HG03565 (cell line): ENCODE results near the gene KCNB1.
"Not testable (repeated sequence)": the region's sequence is repeated elsewhere in the genome, so short reads cannot be mapped to it uniquely, and the experiment has no call there.

Experiments used
- ATAC-seq: cut with Tn5 transposase; IDR thresholded peaks from one replicate; pipeline ENCODE4 v1.9.1; 2021; ENCODE audit warnings: mild to moderate bottlenecking, moderate library complexity; ENCODE audit not compliant: unreplicated experiment

KCNB1 gene

DNA sequence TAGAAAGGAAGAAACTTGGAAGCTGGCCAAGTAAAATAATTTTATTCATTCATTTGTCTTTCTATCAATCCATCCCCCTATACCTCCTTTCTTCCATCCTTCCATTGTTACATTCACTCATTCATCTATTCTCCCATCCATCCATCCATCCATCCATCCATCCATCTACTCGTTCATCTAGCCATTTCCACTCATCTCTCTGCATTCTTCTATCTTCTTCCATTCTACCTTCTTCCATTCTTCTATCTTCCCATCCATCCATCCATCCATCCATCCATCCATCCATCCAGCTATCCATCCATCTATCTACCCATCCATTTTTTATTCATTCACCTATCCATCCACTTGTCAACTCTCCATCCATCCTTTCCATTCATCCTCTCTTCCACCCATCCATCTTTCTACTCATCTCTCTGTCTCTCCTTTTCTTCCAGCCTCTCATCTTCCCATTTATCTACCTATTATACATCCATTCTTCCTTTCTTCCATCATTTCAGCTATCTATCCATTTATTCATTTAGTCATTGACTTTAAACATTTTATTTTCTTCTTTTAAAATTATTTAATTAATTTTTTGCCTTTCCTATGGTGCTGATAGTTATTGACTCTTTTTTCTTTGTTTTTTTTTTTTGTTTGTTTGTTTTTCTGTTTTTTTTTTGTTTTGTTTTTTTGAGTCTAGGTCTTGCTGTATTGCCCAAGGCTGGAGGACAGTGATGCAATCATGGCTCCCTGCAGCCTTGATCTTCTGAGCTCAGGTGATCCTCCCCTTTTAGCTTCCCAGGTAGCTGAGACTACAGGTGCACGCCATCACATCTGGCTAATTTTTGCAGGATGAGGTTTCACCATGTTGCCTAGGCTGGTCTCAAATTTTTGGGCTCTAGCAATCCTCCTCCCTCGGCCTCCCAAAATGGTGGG is 151.5 kb downstream of the KCNB1 start:
- ATAC-seq = no peak

- no peak for ATAC-seq
These were observed 153.7 kb downstream of the KCNB1 start for GRCh38 chr20:49328790-49329189.

DNA sequence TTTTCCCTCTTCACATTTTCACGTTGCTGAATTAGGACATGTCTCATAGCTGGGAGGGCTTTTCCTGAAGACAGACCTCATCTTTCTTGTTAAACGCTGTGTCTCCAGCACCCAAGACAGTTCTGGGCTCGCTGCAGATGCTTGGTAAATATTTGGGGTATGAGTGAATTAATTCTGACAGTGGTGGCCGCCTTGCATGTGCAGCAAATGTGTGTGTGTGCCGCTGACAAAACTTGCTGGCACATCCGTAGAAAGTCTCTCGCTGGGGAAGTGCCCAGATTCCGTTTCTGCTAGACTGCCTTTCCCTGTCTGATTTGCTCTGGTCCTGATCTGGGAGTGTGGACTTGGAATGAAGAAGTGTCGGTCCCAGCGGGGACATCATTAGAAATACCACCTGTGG is 156.4 kb downstream of the KCNB1 start:
- no peak for ATAC-seq

DNA sequence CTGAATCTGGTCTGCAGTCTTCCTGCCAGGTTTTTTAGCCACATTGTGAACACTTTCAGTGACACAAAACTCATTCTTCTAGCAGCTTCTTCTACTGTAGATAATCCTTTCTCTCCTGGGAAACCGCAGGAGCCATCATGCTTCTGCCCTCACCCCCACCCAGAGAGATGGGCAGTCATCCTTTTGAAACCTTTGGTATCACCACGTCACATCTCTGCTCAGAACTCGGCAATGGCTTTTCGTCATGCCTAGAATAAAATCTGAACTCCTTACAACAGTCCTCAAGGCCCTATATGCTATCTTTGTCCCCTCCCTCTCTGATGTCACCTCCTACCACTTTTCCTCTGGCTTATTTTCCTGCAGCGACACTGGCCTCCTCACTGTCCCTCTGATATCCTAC is 158.2 kb downstream of the KCNB1 start:
- ATAC-seq = no peak

DNA sequence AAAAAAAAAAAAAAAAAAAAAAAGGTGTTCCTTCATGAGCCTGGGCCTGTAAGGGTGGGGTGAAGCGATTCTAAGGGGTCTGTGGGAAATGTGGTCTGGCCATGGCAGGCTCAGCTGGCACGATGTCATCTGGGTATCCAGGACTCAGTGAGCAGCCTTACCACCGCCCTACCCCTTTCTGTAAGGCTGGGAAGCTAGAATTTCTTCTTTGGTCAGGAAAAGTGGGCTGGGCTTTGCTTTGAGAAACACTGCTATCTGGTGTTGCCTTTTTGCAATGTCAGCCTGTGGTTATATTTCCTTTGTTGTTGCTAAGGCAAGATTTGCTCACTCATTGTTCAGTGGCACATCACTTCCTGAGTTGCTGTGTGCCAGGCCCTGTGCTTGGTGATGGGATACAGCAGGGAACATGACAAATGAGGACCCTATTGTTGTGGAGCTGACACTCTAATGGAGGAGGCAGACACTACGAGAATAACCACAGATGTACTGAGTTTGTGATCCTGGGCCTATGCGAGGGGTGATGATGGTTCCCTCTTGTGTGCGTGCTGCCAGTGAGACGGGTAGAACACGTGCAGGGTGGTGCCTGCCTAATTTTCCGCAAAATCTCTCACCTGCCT is 158.7 kb downstream of the KCNB1 start:
- ATAC-seq = no peak

GRCh38 chr20:49320460-49320859 is 162.0 kb downstream of the KCNB1 start:
- no peak for ATAC-seq

DNA sequence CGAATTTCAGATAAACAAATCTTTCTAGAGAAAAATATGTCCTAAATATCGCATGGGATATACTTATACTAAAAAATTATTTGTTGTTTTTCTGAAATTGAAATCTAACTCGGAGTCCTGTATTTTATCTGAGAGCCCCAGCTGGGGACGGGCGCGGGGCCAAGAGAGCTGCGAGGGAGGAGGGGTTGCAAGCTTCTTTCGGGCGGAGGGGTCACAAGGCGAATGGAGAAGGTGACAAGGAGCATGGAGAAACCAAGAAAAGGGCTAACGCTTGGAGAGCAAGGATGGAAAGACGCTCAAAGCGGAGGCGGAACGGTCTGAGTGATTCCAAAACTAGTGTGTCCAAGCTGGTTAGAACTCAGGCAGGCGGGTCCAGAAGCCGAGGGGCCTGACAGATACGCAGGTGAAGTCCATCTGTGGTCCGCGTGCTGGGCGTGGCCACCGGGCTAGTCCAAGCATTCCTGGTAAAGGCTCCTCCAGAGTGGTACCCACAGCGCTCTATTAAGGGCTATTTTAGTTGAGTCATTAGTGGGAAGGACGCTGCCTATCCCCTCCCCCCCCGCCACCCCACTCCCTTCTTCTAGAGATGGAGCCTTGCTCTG is 163.2 kb downstream of the KCNB1 start:
- ATAC-seq = no peak

GRCh38 chr20:49318430-49319207 is 163.8 kb downstream of the KCNB1 start:
- no peak for ATAC-seq

DNA sequence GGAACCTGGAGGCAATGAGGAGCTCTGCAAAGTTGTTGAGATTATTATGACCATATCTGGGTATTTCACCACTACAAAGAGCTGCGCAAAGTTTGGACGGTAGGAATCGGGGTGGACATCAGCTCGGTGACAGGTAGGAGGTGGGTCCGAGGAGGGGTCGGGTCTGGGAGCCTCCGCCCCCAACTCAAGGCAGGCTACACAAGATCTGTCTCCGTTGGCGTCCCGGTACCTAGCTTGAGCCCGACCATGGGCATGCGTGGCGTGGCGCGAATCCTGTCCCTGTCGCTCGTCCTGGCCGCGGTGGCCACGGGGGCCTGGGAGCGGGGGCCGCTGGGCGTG is 164.4 kb downstream of the KCNB1 start:
- no peak for ATAC-seq

DNA sequence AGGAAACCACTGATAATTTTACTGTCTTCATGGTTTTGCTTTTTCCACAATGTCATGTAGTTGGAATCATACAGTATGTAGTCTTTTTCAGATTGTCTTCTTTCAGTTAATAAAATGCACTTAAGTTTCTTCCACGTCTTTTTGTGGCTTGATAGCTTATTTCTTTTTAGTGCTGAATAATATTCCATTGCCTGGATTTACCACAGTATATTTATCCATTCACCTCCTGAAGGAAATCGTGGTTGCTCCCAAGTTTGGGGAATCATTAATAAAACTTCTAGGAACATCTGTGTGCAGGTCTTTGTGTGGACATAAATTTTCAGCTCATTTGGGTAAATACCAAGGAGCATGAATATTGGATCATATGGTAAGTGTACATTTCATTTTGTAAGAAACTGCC is 165.8 kb downstream of the KCNB1 start:
- no peak for ATAC-seq

DNA sequence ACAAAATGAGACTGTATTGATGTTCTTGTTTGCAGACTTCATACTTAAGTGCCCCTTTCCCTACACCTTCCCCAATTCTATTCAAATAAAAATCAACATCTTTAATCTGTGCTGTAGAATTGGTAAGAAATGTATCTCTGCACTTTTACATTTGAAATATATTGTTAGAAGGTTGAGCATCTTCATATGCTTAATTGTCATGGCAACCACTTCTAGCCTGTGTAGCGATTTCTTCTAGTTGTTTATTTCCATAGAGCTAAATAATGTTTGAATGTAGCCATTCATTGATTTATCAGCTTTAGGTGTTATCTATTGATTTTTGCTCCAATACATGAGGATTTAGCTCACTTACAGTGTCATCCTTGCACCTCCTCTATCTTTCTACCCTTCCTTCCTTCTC is 166.9 kb downstream of the KCNB1 start:
- ATAC-seq = no peak

DNA sequence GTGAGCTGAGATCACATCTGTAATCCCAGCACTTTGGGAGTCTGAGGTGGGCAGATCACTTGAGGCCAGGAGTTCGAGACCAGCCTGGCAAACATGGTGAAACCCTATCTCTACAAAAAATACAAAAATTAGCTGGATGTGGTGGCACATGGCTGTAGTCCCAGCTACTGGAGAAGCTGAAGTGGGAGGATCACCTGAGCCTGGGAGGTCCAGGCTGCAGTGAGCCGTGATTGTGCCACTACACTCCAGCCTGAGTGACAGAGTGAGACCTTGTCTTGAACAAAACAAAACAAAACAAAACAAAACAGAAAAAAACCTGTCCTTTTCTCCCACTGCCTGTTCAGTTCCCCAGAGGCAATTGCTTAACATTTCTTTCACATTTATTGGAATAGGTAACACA is 168.4 kb downstream of the KCNB1 start:
- ATAC-seq = not testable (repeated sequence)
